Measurements from ENCODE around the gene CREB5.

The CREB5 gene

GRCh38 chr7:28408105-28408959 is 4.0 kb upstream of the CREB5 start:
- DNase-seq = no peak

GRCh38 chr7:28408960-28409715 is 3.2 kb upstream of the CREB5 start:
- peak; percentile 68 for DNase-seq

GRCh38 chr7:28409716-28410627 is 2.3 kb upstream of the CREB5 start:
- no peak for DNase-seq

- DNase-seq = no peak
Observed at GRCh38 chr7:28410628-28411531, 1.4 kb upstream of the CREB5 start.

GRCh38 chr7:28413011-28413410 is 693 bp downstream of the CREB5 start:
- DNase-seq = no peak

- no peak for DNase-seq
Observed at GRCh38 chr7:28414453-28414852, 2.1 kb downstream of the CREB5 start.

GRCh38 chr7:28417321-28417940 is 5.1 kb downstream of the CREB5 start:
- no peak for DNase-seq

GRCh38 chr7:28418311-28418710 is 6.0 kb downstream of the CREB5 start:
- DNase-seq = no peak

GRCh38 chr7:28418966-28419365 is 6.6 kb downstream of the CREB5 start:
- no peak for DNase-seq

- DNase-seq = no peak
Observed at GRCh38 chr7:28419716-28420115, 7.4 kb downstream of the CREB5 start.

- DNase-seq = no peak
Observed at GRCh38 chr7:28423112-28423511, 10.8 kb downstream of the CREB5 start.

- no peak for DNase-seq
Observed at GRCh38 chr7:28423918-28424514, 11.7 kb downstream of the CREB5 start.

- no peak for DNase-seq
Observed at GRCh38 chr7:28425496-28425895, 13.2 kb downstream of the CREB5 start.

GRCh38 chr7:28427236-28427635 is 14.9 kb downstream of the CREB5 start:
- no peak for DNase-seq

- DNase-seq = no peak
Observed at GRCh38 chr7:28430616-28431015, 18.3 kb downstream of the CREB5 start.

GRCh38 chr7:28432105-28432504 is 19.8 kb downstream of the CREB5 start:
- no peak for DNase-seq

- DNase-seq = no peak
Observed at GRCh38 chr7:28433039-28433438, 20.7 kb downstream of the CREB5 start.

- no peak for DNase-seq
Observed at GRCh38 chr7:28433699-28434219, 21.4 kb downstream of the CREB5 start.

GRCh38 chr7:28434510-28434909 is 22.2 kb downstream of the CREB5 start:
- DNase-seq = no peak

- DNase-seq = no peak
Observed at GRCh38 chr7:28435152-28435551, 22.8 kb downstream of the CREB5 start.
